Parathyroid adenoma (tissue), 2 donors: Measurements from ENCODE around the gene LSM5.

Experiments
- H2AFZ ChIP-seq: fragments of 300-600 bp; sonication (generic); one replicate; pipeline ENCODE4 v1.7.0; 2017; ENCODE audit warnings: antibody characterized with exemption, mild to moderate bottlenecking
- H3K27ac ChIP-seq: fragments of 300-600 bp; sonication (generic); one replicate; pipeline ENCODE4 v1.7.0; 2017
- H3K27me3 ChIP-seq: fragments of 300-600 bp; sonication (generic); one replicate; pipeline ENCODE4 v1.7.0; 2017; ENCODE audit warnings: low read length; ENCODE audit not compliant: control insufficient read depth, insufficient read depth
- H3K36me3 ChIP-seq: fragments of 300-600 bp; sonication (generic); one replicate; pipeline ENCODE4 v1.7.0; 2017; ENCODE audit warnings: low read length; ENCODE audit not compliant: control insufficient read depth, insufficient read depth
- H3K4me1 ChIP-seq: fragments of 300-600 bp; sonication (generic); one replicate; pipeline ENCODE4 v1.7.0; 2017; ENCODE audit warnings: control low read depth
- H3K4me2 ChIP-seq: fragments of 300-600 bp; sonication (generic); one replicate; pipeline ENCODE4 v1.7.0; 2017; ENCODE audit warnings: low read length
- H3K4me3 ChIP-seq: fragments of 300-600 bp; sonication (generic); one replicate; pipeline ENCODE4 v1.7.0; 2017; ENCODE audit warnings: low read depth, low read length
- H3K79me2 ChIP-seq: fragments of 300-600 bp; sonication (generic); one replicate; pipeline ENCODE4 v1.7.0; 2017; ENCODE audit warnings: control low read depth
- H3K9ac ChIP-seq: fragments of 300-600 bp; sonication (generic); one replicate; pipeline ENCODE4 v1.7.0; 2017; ENCODE audit warnings: mild to moderate bottlenecking
- H3K9me3 ChIP-seq: fragments of 300-600 bp; sonication (generic); one replicate; pipeline ENCODE4 v1.7.0; 2017; ENCODE audit warnings: low read length; ENCODE audit not compliant: control insufficient read depth
- CTCF ChIP-seq: fragments of 300-600 bp; sonication (generic); IDR thresholded peaks from one replicate; pipeline ENCODE4 v1.7.0; 2017; ENCODE audit warnings: antibody characterized with exemption, mild to moderate bottlenecking
- donor health status: primary hyperparathyroidism.

The LSM5 gene

DNA sequence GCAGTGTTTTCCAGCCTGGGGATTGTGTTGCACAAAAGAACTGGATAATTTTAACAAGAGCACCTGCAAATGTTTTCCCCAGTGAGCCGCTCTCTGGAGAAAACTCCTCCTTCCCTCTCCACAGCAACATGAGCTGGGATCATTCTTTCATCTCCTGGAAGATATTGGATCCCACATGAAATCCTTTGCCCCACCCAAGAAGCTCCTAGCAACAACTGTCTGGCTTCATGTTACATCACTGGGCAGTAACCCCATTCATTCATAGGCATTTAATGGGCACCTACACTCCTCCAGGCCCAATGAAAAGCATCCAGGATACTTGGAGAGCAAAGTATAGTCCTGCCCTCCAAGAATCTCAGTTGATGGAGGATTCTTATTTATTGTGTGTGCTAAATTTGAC lies 27.2 kb downstream of the LSM5 start:
- Histone ChIP-seq H3K4me2 (no peak overlapping the region), H3K27ac (no peak overlapping the region), H3K79me2 (no peaks in the 10 kb centered on the region), H3K9ac (no peak overlapping the region), H3K4me1 (no peaks in the 10 kb centered on the region), H3K4me3 (no peak overlapping the region), H2AFZ (no peak overlapping the region), H3K36me3 (no peaks in the 10 kb centered on the region), H3K27me3 (no peaks in the 10 kb centered on the region), H3K9me3 (no peaks in the 10 kb centered on the region)
- no peak for TF ChIP-seq CTCF

DNA sequence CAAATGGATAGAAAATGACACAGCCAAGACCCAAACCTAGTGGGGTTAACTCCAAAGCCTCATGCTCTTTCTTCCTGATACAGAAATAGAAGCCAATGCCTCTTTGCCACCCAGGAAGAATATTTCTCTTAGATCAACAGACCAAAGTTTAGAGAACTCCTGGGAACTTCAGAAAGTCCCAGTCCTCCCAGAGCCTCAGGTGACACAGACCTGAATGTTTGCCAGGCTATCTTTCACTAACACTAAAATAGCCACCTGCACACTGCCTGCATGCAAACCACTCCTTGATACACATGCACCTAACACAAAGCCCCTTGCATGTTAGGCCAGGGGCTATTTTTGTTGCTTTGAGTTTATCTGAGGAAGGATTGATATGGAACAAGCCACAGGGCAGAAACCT lies 27.7 kb downstream of the LSM5 start:
- Histone ChIP-seq H3K9me3 (no peaks in the 10 kb centered on the region), H3K9ac (no peak overlapping the region), H3K27me3 (no peaks in the 10 kb centered on the region), H3K27ac (no peak overlapping the region), H3K36me3 (no peaks in the 10 kb centered on the region), H3K4me3 (no peak overlapping the region), H3K4me2 (no peak overlapping the region), H3K79me2 (no peaks in the 10 kb centered on the region), H2AFZ (no peak overlapping the region), H3K4me1 (no peaks in the 10 kb centered on the region)
- TF ChIP-seq CTCF = no peak

- no peaks in the 10 kb centered on the region for H3K4me1 ChIP-seq
- TF ChIP-seq CTCF = no peak
- no peak overlapping the region for H2AFZ ChIP-seq
- H3K4me2 ChIP-seq = no peak overlapping the region
- no peaks in the 10 kb centered on the region for H3K9me3 ChIP-seq
- H3K9ac ChIP-seq = no peak overlapping the region
- no peaks in the 10 kb centered on the region for H3K27me3 ChIP-seq
- no peak overlapping the region for H3K27ac ChIP-seq
- H3K79me2 ChIP-seq = no peaks in the 10 kb centered on the region
- no peaks in the 10 kb centered on the region for H3K36me3 ChIP-seq
- H3K4me3 ChIP-seq = no peak overlapping the region
Measured at GRCh38 chr7:32461484-32461883, 28.7 kb downstream of the LSM5 start.

DNA sequence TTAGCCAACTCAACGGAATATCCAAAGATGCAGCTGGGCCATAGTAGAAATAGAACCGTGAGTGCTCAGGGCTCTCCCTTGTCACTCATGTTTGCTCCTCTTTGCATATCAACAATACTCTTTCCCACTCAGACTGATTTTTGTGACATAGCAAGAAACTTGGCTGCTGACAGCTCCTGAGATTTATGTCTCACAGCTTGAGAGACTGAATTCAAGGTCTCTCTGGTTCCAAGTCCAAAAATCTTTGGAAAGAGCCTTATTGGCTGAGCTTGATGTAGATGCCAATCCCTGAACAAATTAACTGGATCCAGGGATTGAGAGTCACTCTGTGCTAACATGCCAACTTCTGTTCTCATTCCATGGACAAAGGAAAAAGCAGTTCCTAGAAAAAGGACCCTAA lies 30.4 kb downstream of the LSM5 start:
- Histone ChIP-seq H2AFZ (no peak overlapping the region), H3K9me3 (no peaks in the 10 kb centered on the region), H3K36me3 (no peaks in the 10 kb centered on the region), H3K4me1 (no peaks in the 10 kb centered on the region), H3K79me2 (no peaks in the 10 kb centered on the region), H3K27ac (no peak overlapping the region), H3K9ac (no peak overlapping the region), H3K27me3 (no peaks in the 10 kb centered on the region), H3K4me2 (no peak overlapping the region), H3K4me3 (no peak overlapping the region)
- no peak for TF ChIP-seq CTCF

- no peaks in the 10 kb centered on the region for H3K36me3 ChIP-seq
- H2AFZ ChIP-seq = no peak overlapping the region
- no peak overlapping the region for H3K4me3 ChIP-seq
- H3K9ac ChIP-seq = no peak overlapping the region
- no peak overlapping the region for H3K4me2 ChIP-seq
- TF ChIP-seq CTCF = no peak
- no peaks in the 10 kb centered on the region for H3K27me3 ChIP-seq
- H3K27ac ChIP-seq = no peak overlapping the region
- no peaks in the 10 kb centered on the region for H3K79me2 ChIP-seq
- no peaks in the 10 kb centered on the region for H3K4me1 ChIP-seq
- no peaks in the 10 kb centered on the region for H3K9me3 ChIP-seq
Measured at GRCh38 chr7:32458025-32458424, 32.2 kb downstream of the LSM5 start.
